ENCODE data around the gene SEMA3F. TPM values are rescaled to one million over a fixed set of nuclear protein-coding genes. Genes with fewer than 3 reads are reported as not detected.
A peak's percentile ranks its signal among the peaks of the same experiment; 100 is the strongest.

SEMA3F gene
- total RNA-seq, 3 donors from 2014 or later, result 10.7 to 15.3 (median 14.6) TPM

DNA sequence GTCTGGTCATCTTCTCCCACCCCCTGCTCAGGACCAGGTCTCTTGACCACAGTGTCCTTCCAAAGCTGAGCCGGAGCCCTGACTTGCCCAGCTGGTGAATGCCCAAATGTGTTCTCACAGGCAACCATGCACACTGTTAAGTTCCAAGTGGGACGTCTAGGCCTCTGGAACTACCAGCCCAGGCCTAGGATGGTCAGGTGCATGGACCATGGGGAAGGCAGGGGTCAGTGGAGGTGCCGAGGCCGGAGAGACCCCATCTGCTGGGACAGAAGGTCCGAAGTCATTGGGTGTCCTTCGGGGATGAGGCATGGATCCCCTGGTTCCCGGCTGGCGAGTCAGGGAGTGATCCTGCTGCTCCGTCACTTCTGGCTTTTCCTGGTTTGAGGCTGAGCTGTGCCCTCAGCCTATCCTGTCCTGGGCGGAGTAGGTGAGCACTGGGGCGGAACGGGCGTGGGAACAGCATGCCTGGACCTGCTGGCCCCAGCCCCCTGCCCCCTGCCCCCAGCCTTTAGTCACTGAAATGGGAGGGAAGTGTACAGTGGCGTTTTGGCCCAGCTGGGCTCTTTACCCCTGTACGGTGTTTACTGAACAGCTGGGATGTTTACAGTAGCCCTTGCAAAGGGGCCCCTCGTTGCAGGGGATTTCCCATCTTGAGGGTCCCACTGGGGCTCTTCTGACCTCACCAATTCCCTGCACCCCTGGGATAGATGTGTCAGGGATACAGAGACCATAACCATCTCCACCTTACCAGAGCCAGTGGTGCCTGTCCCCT, 12.1 kb downstream of the SEMA3F start:
- peaks cover 35% of the 10 kb centered on the region for H3K4me1 ChIP-seq (ENCODE audit: low read depth)

DNA sequence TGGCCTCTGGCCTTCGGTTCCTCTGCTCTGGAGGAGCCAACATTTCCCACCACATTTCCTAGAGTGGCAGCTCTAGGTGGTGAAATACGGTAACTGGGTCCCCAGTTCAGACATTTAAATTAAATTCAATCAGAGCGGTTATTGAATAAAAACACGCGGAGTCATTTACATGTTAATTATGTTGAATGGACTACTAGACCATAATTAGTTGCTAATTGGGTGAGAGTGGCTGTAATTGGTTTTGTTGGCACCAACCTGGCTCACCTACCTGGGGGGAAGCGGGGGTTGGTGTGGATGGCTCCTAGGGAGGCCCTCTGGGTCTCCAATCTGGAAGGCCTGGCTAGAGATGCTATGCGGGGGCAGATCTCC, 12.7 kb downstream of the SEMA3F start:
- Histone ChIP-seq H3K4me1 (ENCODE audit: low read depth) (peaks cover 34% of the 10 kb centered on the region), H3K9me3 (no peaks in the 10 kb centered on the region), H3K4me3 (no peak overlapping the region), H3K36me3 (ENCODE audit: low read depth) (no peaks in the 10 kb centered on the region)
- TF ChIP-seq, protein P1, sequence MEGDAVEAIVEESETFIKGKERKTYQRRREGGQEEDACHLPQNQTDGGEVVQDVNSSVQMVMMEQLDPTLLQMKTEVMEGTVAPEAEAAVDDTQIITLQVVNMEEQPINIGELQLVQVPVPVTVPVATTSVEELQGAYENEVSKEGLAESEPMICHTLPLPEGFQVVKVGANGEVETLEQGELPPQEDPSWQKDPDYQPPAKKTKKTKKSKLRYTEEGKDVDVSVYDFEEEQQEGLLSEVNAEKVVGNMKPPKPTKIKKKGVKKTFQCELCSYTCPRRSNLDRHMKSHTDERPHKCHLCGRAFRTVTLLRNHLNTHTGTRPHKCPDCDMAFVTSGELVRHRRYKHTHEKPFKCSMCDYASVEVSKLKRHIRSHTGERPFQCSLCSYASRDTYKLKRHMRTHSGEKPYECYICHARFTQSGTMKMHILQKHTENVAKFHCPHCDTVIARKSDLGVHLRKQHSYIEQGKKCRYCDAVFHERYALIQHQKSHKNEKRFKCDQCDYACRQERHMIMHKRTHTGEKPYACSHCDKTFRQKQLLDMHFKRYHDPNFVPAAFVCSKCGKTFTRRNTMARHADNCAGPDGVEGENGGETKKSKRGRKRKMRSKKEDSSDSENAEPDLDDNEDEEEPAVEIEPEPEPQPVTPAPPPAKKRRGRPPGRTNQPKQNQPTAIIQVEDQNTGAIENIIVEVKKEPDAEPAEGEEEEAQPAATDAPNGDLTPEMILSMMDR (IDR thresholded peaks at IDR 0.05), result no peak
- no peak for ATAC-seq
- intact Hi-C loops (cut with DNase I, micrococcal nuclease), result no loop called here
- DNase-seq, result no peak

More for the DNA sequence above, 12.1 kb downstream of the SEMA3F start:
- TF ChIP-seq, protein P1 (IDR thresholded peaks at IDR 0.05), result no peak
- peak in 2 of 3 donors; percentile 64 to 77 for DNase-seq
- Histone ChIP-seq H3K9me3 (no peaks in the 10 kb centered on the region), H3K36me3 (ENCODE audit: low read depth) (no peaks in the 10 kb centered on the region), H3K4me3 (no peak overlapping the region)
- ATAC-seq, result peak; percentile 75
- intact Hi-C loops (cut with DNase I, micrococcal nuclease), result no loop called here

DNA sequence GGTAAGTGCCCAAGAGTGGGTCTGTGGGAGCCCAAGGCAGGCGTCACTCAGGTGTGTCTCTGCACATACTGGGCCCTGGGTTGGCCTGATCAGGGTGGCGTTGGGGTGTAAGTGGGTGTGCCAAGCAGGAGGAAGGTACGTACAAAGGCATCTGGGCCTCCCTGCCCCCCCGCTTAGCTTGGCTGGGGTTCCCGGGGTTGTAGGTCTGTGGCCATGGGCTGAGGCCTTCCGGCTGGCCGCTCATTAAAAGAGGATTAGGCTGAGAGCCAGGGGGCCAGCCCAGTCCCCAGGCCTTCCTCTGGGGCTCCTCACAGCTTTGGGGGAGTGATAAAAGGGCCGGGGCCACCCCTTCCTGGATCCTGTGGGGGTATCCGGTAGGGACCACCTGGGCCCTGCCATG, 13.3 kb downstream of the SEMA3F start:
- intact Hi-C loops (cut with DNase I, micrococcal nuclease), result no loop called here
- Histone ChIP-seq H3K36me3 (ENCODE audit: low read depth) (no peaks in the 10 kb centered on the region), H3K9me3 (no peaks in the 10 kb centered on the region), H3K4me3 (no peak overlapping the region), H3K4me1 (ENCODE audit: low read depth) (peaks cover 33% of the 10 kb centered on the region)
- TF ChIP-seq, protein P1 (IDR thresholded peaks at IDR 0.05), result no peak
- ATAC-seq, result no peak
- DNase-seq, result no peak

DNA sequence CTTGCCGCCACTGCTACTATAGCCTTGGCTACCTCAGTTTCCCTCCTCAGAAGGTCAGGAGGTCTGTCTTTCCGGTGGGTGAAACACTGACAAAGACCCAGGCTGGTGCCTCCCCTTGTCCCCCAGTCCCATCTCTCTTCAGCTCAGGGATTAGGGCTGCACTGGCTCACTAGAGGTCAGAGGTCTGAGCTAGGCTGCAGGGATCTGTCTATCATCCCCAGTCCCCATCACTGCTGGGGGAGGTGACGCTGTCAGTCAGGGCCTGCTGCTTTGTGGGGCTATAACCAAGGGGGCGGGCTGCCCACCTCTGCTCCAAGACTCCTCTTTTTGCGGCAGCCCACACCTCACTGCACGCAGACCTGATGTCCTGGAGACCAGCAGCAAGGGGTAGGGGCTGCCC, 13.7 kb downstream of the SEMA3F start:
- DNase-seq, result no peak
- H3K4me1 ChIP-seq (ENCODE audit: low read depth), result peaks cover 34% of the 10 kb centered on the region
- intact Hi-C loops (cut with DNase I, micrococcal nuclease), result no loop called here
- no peak overlapping the region for H3K4me3 ChIP-seq
- H3K9me3 ChIP-seq, result no peaks in the 10 kb centered on the region
- H3K36me3 ChIP-seq (ENCODE audit: low read depth), result no peaks in the 10 kb centered on the region
- TF ChIP-seq, protein P1 (IDR thresholded peaks at IDR 0.05), result no peak
- no peak for ATAC-seq

DNA sequence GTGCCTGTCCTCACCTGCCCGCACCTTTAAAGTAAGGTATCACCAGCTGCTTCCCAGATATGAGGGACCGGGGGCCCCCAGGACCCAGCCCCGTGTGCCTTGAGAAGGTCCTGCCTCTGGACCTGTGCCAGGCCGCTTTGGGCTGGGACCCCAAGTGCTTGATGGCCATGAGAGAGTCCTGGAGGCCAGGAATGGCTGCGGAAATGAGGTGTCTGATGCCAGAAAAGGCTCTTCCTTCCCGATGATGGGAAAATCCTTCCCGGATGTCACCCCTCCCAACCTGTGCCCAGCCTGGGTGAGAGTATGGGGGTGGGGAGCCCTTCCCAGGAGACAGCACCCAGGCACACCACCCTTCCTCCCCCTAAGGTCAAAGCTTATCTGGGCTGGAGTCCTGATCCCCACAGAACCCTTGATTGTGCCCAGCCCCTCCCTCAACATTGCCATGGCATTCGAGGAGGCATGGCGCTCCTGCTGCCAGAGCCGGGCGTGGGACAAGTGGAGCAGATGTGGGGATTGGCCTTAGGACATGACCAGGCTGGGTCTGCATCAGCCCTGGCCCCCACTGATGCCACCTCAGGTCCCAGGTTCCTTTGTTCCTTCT, 14.2 kb downstream of the SEMA3F start:
- no peaks in the 10 kb centered on the region for H3K36me3 ChIP-seq (ENCODE audit: low read depth)
- TF ChIP-seq, protein P1 (IDR thresholded peaks at IDR 0.05), result no peak
- peaks cover 28% of the 10 kb centered on the region for H3K4me1 ChIP-seq (ENCODE audit: low read depth)
- no peak overlapping the region for H3K4me3 ChIP-seq
- ATAC-seq, result no peak
- intact Hi-C loops (cut with DNase I, micrococcal nuclease), result no loop called here
- H3K9me3 ChIP-seq, result no peaks in the 10 kb centered on the region
- DNase-seq, result no peak
